OCI-LY1 (cell line): ENCODE results near the gene CACNB1.
A peak's percentile ranks its signal among the peaks of the same experiment; 100 is the strongest.

Experiments used
- H2AFZ ChIP-seq: fragments of 200-600 bp; sonication (generic), shearing (Covaris generic); 2 replicates; pipeline ENCODE4 v1.6.0; 2014; ENCODE audit warnings: antibody characterized with exemption, mild to moderate bottlenecking, low read length
- H3F3A ChIP-seq: fragments of 200-600 bp; sonication (generic), shearing (Covaris generic); 2 replicates; pipeline ENCODE4 v1.6.0; 2014; ENCODE audit warnings: mild to moderate bottlenecking, antibody characterized with exemption, low read length, moderate library complexity; ENCODE audit not compliant: insufficient read depth
- H3K27ac ChIP-seq: fragments of 200-600 bp; sonication (generic); 2 replicates; pipeline ENCODE4 v1.5.1; 2014; ENCODE audit warnings: low read length, mixed run types, mild to moderate bottlenecking, low read depth; ENCODE audit not compliant: poor library complexity, severe bottlenecking
- H3K27me3 ChIP-seq: fragments of 200-600 bp; sonication (generic); 2 replicates; pipeline ENCODE4 v1.6.0; 2014; ENCODE audit warnings: antibody characterized with exemption, mild to moderate bottlenecking, low read length, moderate library complexity; ENCODE audit not compliant: insufficient read depth
- H3K36me3 ChIP-seq: fragments of 200-600 bp; sonication (generic); 2 replicates; pipeline ENCODE4 v1.6.1; 2014; ENCODE audit warnings: mild to moderate bottlenecking, antibody characterized with exemption, low read length, moderate library complexity, mixed read lengths; ENCODE audit not compliant: insufficient read depth
- H3K4me1 ChIP-seq: fragments of 200-600 bp; sonication (generic); 2 replicates; pipeline ENCODE4 v1.5.1; 2014; ENCODE audit warnings: mild to moderate bottlenecking, low read length, moderate library complexity; ENCODE audit not compliant: insufficient read depth, severe bottlenecking
- H3K4me2 ChIP-seq: fragments of 200-600 bp; sonication (generic), shearing (Covaris generic); 2 replicates; pipeline ENCODE4 v1.6.1; 2014; ENCODE audit warnings: low read length
- H3K4me3 ChIP-seq: fragments of 200-600 bp; sonication (generic); 2 replicates; pipeline ENCODE4 v1.5.1; 2014; ENCODE audit warnings: low read length, low read depth, mild to moderate bottlenecking, mixed read lengths; ENCODE audit not compliant: poor library complexity, severe bottlenecking
- H3K79me2 ChIP-seq: fragments of 200-600 bp; shearing (Covaris generic); 2 replicates; pipeline ENCODE4 v1.6.1; 2016; ENCODE audit warnings: mixed run types, low read length, mixed read lengths; ENCODE audit not compliant: insufficient read depth
- H3K9ac ChIP-seq: fragments of 200-600 bp; sonication (generic), shearing (Covaris generic); 2 replicates; pipeline ENCODE4 v1.6.1; 2014; ENCODE audit warnings: mild to moderate bottlenecking, low read length, mixed read lengths
- H3K9me2 ChIP-seq: fragments of 200-600 bp; sonication (generic), shearing (Covaris generic); 2 replicates; pipeline ENCODE4 v1.6.1; 2014; ENCODE audit warnings: low read depth, mild to moderate bottlenecking, low read length, mixed read lengths
- H3K9me3 ChIP-seq: fragments of 200-600 bp; shearing (Covaris generic); 2 replicates; pipeline ENCODE4 v1.6.1; 2014; ENCODE audit warnings: low read length, mixed read lengths
- H4K20me1 ChIP-seq: fragments of 200-600 bp; sonication (generic), shearing (Covaris generic); 2 replicates; pipeline ENCODE4 v1.6.0; 2016; ENCODE audit warnings: mild to moderate bottlenecking, low read length; ENCODE audit not compliant: insufficient read depth
- EZH2 ChIP-seq: fragments of 200-600 bp; sonication (generic), shearing (Covaris generic); IDR thresholded peaks from 2 replicates; pipeline ENCODE4 v1.8.0; 2017; ENCODE audit warnings: borderline replicate concordance, mixed run types, mild to moderate bottlenecking, antibody characterized with exemption, low read length, moderate library complexity, mixed read lengths
- TF ChIP-seq, protein P1 (sequence below): fragments of 200-600 bp; sonication (generic), shearing (Covaris generic); IDR thresholded peaks from 2 replicates; pipeline ENCODE4 v1.5.1; 2017; ENCODE audit warnings: mild to moderate bottlenecking, antibody characterized with exemption, low read length, moderate library complexity, mixed read lengths

CACNB1 gene

DNA sequence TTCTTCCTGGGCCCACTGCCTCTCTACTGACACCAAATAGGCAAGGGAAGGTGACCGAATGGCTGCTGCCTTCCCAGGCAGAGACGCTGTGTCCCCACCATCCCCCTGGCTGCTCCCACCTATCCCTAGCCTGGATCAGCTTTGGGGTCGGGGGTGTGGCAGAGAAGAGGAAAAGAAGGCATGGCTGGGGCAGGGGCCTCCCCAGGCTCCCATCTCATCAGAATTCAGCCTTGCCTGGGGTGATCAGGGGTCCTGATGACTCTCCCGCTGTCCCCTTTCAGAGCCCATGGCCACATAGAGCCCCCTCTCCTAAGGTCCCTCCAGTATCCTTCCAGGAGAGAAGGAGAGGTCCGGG, 46.7 kb downstream of the CACNB1 start:
- Histone ChIP-seq H4K20me1 (no peaks in the 10 kb centered on the region), H3K27me3 (peaks cover 14% of the 10 kb centered on the region), H3K4me3 (no peak overlapping the region), H3K79me2 (no peaks in the 10 kb centered on the region), H3K9ac (no peak overlapping the region), H3K9me3 (no peaks in the 10 kb centered on the region), H3K9me2 (no peaks in the 10 kb centered on the region), H2AFZ (no peak overlapping the region), H3K27ac (no peak overlapping the region), H3K4me2 (no peak overlapping the region), H3K36me3 (no peaks in the 10 kb centered on the region), H3K4me1 (peaks cover 22% of the 10 kb centered on the region), H3F3A (no peaks in the 10 kb centered on the region)
- TF ChIP-seq, protein P1, sequence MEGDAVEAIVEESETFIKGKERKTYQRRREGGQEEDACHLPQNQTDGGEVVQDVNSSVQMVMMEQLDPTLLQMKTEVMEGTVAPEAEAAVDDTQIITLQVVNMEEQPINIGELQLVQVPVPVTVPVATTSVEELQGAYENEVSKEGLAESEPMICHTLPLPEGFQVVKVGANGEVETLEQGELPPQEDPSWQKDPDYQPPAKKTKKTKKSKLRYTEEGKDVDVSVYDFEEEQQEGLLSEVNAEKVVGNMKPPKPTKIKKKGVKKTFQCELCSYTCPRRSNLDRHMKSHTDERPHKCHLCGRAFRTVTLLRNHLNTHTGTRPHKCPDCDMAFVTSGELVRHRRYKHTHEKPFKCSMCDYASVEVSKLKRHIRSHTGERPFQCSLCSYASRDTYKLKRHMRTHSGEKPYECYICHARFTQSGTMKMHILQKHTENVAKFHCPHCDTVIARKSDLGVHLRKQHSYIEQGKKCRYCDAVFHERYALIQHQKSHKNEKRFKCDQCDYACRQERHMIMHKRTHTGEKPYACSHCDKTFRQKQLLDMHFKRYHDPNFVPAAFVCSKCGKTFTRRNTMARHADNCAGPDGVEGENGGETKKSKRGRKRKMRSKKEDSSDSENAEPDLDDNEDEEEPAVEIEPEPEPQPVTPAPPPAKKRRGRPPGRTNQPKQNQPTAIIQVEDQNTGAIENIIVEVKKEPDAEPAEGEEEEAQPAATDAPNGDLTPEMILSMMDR = no peak
- TF ChIP-seq EZH2 = no peak

DNA sequence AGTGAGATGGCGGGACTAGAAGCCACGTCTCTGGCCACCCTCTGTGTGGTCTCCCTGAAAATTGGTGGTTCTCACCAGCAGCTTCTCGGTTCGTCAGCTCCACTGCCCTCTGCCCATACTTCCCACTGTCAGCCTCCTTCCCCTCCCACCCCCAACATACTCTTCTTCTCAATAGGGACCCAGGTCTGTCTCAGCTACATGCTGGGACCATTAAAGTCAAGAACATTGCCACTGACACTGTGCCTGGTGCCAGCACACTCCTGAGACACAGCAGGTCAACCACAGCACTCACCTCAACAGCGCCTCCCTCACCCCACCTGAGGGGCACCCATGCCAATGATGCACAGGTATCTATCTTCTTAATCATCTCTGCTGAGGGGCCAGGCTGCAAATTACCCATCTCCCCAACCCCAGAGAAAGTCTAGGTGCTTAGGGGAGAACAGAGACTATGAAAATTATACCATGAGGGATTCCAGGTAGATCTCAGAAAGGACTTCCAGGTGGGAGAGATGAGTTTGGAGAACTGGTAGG, 47.3 kb downstream of the CACNB1 start:
- H3K27me3 ChIP-seq = peaks cover 18% of the 10 kb centered on the region
- no peaks in the 10 kb centered on the region for H3K9me2 ChIP-seq
- H2AFZ ChIP-seq = no peak overlapping the region
- H4K20me1 ChIP-seq = no peaks in the 10 kb centered on the region
- peaks cover 18% of the 10 kb centered on the region for H3K4me1 ChIP-seq
- no peak for TF ChIP-seq EZH2
- TF ChIP-seq, protein P1 = peak; percentile 33; the same call in 1 of the 2 replicates
- H3F3A ChIP-seq = no peaks in the 10 kb centered on the region
- H3K4me3 ChIP-seq = no peak overlapping the region
- H3K9me3 ChIP-seq = no peaks in the 10 kb centered on the region
- no peaks in the 10 kb centered on the region for H3K79me2 ChIP-seq
- H3K4me2 ChIP-seq = no peak overlapping the region
- H3K9ac ChIP-seq = no peak overlapping the region
- no peaks in the 10 kb centered on the region for H3K36me3 ChIP-seq
- H3K27ac ChIP-seq = no peak overlapping the region

DNA sequence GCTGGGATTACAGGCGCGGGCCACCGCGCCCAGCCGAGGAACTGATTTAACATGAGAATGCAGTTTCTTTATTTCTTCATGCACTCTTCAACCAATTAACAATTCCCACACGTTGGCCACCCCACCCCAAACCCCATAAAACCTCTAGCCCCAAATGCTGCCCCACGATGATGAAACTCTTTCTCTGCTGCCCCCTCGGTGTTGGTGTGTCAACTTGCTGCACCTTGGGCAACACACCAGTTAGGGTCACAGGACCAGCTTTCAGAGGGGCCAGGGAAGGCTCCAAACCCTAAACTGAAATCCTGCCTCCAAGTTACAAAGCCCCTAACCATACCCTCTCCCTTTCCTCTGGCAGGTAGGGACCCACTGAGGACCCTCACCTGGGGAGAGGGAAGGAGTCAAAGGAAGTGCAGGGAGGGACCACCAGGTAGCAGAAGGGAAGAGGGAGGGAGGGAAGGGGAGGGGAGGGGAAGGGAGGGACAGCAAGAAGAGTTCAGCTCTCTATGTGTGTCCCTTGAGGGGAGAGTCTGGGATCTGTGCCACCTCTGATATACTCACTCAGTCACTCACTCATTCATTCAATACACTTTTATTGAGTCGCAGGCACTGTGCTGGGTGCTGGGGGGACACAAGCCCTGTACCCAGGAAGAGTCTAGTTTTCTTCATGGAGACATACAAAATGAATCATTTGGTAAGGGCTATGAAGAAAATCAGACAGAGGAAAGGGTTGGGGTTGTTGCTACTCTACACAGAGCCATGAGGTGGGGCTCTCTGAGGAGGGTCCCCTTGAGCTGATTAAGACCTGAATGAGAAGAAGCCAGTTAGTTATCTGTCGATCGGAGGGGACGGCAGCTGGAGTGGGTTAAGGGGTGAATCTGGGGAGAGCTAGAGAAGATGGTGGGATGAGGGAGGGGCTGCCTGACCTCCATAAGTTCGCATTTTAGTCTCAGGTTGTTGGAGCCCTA, 50.0 kb downstream of the CACNB1 start:
- no peaks in the 10 kb centered on the region for H3K79me2 ChIP-seq
- TF ChIP-seq EZH2 = no peak
- TF ChIP-seq, protein P1 = no peak
- H3K4me3 ChIP-seq = no peak overlapping the region
- H2AFZ ChIP-seq = no peak overlapping the region
- H3F3A ChIP-seq = no peaks in the 10 kb centered on the region
- no peaks in the 10 kb centered on the region for H3K9me3 ChIP-seq
- peaks cover 18% of the 10 kb centered on the region for H3K27me3 ChIP-seq
- H3K9me2 ChIP-seq = no peaks in the 10 kb centered on the region
- no peaks in the 10 kb centered on the region for H4K20me1 ChIP-seq
- no peak overlapping the region for H3K27ac ChIP-seq
- no peak overlapping the region for H3K4me2 ChIP-seq
- H3K9ac ChIP-seq = no peak overlapping the region
- no peaks in the 10 kb centered on the region for H3K36me3 ChIP-seq
- peaks cover 9% of the 10 kb centered on the region for H3K4me1 ChIP-seq
